Osteocyte (in vitro differentiated cells): ENCODE measurements around the gene UBAP1L. TPM values are rescaled to one million over a fixed set of nuclear protein-coding genes. Genes with fewer than 3 reads are reported as not detected.

Experiments used
- DNase-seq: peaks from one replicate; pipeline ENCODE4 v3.0.0; 2021; ENCODE audit warnings: mixed read lengths; ENCODE audit not compliant: unreplicated experiment; ENCODE audit errors: extremely low spot score
- H3K27ac Mint-ChIP-seq: one replicate; pipeline ENCODE4 v1.8.0; 2021; ENCODE audit warnings: mild to moderate bottlenecking, mixed read lengths; ENCODE audit not compliant: unreplicated experiment
- H3K27me3 Mint-ChIP-seq: one replicate; pipeline ENCODE4 v1.8.0; 2021; ENCODE audit warnings: mixed read lengths; ENCODE audit not compliant: unreplicated experiment
- H3K36me3 Mint-ChIP-seq: one replicate; pipeline ENCODE4 v1.8.0; 2021; ENCODE audit warnings: mixed read lengths; ENCODE audit not compliant: unreplicated experiment
- H3K4me1 Mint-ChIP-seq: one replicate; pipeline ENCODE4 v1.8.0; 2021; ENCODE audit warnings: mixed read lengths; ENCODE audit not compliant: unreplicated experiment
- H3K4me3 Mint-ChIP-seq: one replicate; pipeline ENCODE4 v1.8.0; 2021; ENCODE audit warnings: mild to moderate bottlenecking, moderate library complexity, mixed read lengths; ENCODE audit not compliant: unreplicated experiment
- H3K9me3 Mint-ChIP-seq: one replicate; pipeline ENCODE4 v1.8.0; 2021; ENCODE audit warnings: mixed read lengths; ENCODE audit not compliant: unreplicated experiment
- total RNA-seq: library from RNA; stranded (reverse); gene quantifications from 2 replicates; pipeline ENCODE4 v1.2.1, GENCODE V29; 2021
- TF ChIP-seq, protein P1 (sequence below): fragments of 200-600 bp; sonication (generic); IDR thresholded peaks from 2 replicates; pipeline ENCODE4 v1.5.0; 2021; ENCODE audit warnings: antibody characterized with exemption, mild to moderate bottlenecking, moderate library complexity

The UBAP1L gene
- total RNA-seq, 1 donor from 2014 or later, result 5.4 TPM

DNA sequence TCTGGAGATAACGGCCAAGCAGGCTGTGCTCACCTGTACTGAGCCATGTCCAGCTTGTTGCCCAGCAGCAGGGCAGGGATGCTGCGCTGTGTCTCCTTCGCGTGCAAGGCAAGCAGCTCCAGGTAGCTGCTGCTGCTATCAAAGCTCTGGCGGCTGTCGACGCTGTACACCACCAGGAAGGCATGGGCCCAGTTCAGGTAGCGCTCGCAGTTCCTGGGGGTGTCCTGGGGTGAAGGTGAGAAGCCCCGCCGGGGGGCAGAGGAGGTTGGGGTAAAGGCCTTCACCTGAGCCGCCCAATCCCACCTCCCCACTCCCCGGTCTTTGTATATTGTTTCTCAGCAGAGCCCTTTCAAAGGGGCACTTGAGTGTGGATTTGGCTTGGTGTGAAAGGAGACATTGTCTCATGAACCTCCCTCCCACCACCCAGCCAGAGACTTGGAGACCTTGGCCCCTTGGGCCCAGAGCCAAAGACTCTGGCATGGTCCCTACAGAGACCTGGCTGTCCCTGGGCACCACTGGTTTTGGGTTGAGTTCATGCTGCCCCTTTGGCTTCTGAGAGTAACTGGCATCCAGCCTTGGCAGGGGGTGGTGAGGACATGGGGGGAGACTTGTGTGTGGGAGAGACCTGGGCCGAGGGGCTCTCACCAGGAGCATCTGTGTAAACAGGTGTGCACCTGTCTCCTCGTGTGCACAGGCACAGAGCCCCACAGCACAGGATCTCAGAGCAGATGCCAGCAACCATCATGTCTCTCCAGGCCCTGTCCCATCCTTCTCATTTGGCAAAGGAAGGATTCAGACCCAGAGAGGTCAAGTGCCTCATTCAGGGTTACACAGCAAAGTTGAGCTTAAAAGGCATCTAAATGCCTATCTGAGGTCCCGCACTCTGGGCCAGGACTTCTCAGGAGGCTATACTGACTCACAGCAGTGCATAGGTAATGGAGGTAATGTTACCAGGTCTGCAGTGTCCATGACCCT is 56.3 kb downstream of the UBAP1L start:
- no peak overlapping the region for H3K27ac Mint-ChIP-seq
- no peak overlapping the region for H3K4me3 Mint-ChIP-seq
- TF ChIP-seq, protein P1, sequence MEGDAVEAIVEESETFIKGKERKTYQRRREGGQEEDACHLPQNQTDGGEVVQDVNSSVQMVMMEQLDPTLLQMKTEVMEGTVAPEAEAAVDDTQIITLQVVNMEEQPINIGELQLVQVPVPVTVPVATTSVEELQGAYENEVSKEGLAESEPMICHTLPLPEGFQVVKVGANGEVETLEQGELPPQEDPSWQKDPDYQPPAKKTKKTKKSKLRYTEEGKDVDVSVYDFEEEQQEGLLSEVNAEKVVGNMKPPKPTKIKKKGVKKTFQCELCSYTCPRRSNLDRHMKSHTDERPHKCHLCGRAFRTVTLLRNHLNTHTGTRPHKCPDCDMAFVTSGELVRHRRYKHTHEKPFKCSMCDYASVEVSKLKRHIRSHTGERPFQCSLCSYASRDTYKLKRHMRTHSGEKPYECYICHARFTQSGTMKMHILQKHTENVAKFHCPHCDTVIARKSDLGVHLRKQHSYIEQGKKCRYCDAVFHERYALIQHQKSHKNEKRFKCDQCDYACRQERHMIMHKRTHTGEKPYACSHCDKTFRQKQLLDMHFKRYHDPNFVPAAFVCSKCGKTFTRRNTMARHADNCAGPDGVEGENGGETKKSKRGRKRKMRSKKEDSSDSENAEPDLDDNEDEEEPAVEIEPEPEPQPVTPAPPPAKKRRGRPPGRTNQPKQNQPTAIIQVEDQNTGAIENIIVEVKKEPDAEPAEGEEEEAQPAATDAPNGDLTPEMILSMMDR, result no peak
- H3K9me3 Mint-ChIP-seq, result no peaks in the 10 kb centered on the region
- peaks cover 16% of the 10 kb centered on the region for H3K4me1 Mint-ChIP-seq
- H3K36me3 Mint-ChIP-seq, result no peaks in the 10 kb centered on the region
- DNase-seq, result no peak
- peaks cover 2% of the 10 kb centered on the region for H3K27me3 Mint-ChIP-seq

DNA sequence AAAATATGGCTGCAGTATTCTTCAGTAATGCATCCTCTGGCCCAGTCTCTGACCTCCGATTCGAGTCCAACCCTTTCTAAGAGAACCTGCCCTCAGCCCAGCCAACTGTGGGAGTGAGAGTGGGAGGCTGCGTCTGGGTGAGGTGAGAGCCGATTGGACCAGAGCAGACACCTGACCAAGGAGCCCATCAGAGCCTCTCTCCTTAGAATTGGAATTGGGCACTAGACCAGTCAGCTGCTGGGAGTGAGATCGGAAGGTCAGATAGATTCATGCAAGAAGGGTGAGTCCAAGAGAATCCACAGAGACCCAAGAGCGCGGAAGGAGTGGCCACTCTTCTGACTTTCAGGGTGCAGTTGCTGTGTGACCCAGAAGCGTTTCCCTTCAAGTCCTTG is 57.5 kb downstream of the UBAP1L start:
- Mint-ChIP-seq H3K27me3 (no peaks in the 10 kb centered on the region), H3K27ac (no peak overlapping the region), H3K4me1 (peaks cover 16% of the 10 kb centered on the region), H3K4me3 (no peak overlapping the region), H3K36me3 (peaks cover 1% of the 10 kb centered on the region), H3K9me3 (no peaks in the 10 kb centered on the region)
- DNase-seq, result no peak
- TF ChIP-seq, protein P1, result no peak

DNA sequence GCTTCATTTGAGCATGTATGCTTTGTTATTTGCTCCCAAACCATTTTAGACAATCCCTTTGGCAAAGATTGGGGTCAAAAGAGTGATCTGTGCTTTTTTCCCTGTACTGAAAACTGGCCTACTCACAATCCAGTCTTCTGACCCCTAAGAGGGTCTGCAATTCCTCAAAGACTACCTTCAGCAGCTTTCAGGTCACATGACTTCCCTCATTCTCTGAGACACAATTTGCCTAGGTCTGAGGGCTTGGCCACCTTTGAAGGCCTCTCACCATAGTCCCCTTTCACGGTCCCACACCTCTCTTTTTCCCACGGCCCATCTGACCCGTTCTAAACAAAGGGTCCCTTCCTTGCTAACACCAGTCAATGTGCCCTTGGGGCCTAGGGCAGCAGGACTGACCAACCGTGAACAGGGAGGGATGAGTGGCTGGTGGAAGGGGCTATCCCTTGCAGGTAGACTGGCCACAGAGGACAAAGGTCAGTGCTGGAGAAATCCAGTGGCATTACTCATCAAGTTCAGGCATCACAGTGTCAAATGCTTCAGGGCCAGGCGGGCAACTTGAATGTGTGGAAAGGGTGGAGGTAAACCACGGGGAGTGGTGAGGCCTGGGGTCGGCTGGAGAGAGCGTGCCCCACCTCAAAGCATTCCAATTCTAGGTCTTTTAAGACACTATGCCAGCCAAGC is 58.0 kb downstream of the UBAP1L start:
- TF ChIP-seq, protein P1, result no peak
- Mint-ChIP-seq H3K36me3 (peaks cover 1% of the 10 kb centered on the region), H3K9me3 (no peaks in the 10 kb centered on the region), H3K4me3 (no peak overlapping the region), H3K27me3 (no peaks in the 10 kb centered on the region), H3K27ac (no peak overlapping the region), H3K4me1 (peaks cover 16% of the 10 kb centered on the region)
- no peak for DNase-seq

- no peak overlapping the region for H3K4me3 Mint-ChIP-seq
- no peak for DNase-seq
- peaks cover 1% of the 10 kb centered on the region for H3K36me3 Mint-ChIP-seq
- no peaks in the 10 kb centered on the region for H3K27me3 Mint-ChIP-seq
- H3K27ac Mint-ChIP-seq, result no peak overlapping the region
- TF ChIP-seq, protein P1, result no peak
- H3K4me1 Mint-ChIP-seq, result peaks cover 16% of the 10 kb centered on the region
- H3K9me3 Mint-ChIP-seq, result no peaks in the 10 kb centered on the region
These were observed 58.9 kb downstream of the UBAP1L start for GRCh38 chr15:65056106-65056505.
